Glutamatergic neuron (in vitro differentiated cells): ENCODE data around the gene PPM1E. TPM values are rescaled to one million over a fixed set of nuclear protein-coding genes. Genes with fewer than 3 reads are reported as not detected.
A peak's percentile ranks its signal among the peaks of the same experiment; 100 is the strongest.
"Not testable (repeated sequence)": the region's sequence is repeated elsewhere in the genome, so short reads cannot be mapped to it uniquely, and the experiment has no call there.

Experiments used
- DNase-seq: peaks from one replicate; pipeline ENCODE4 v3.0.0; 2022
- H3K27ac Mint-ChIP-seq: one replicate; pipeline ENCODE4 v1.8.0; 2020; ENCODE audit warnings: mild to moderate bottlenecking, mixed read lengths, inconsistent platforms; ENCODE audit not compliant: unreplicated experiment
- H3K27me3 Mint-ChIP-seq: one replicate; pipeline ENCODE4 v1.8.0; 2020; ENCODE audit warnings: mild to moderate bottlenecking, moderate library complexity, mixed read lengths, inconsistent platforms; ENCODE audit not compliant: unreplicated experiment
- H3K36me3 Mint-ChIP-seq: one replicate; pipeline ENCODE4 v1.8.0; 2020; ENCODE audit warnings: mild to moderate bottlenecking, mixed read lengths, inconsistent platforms; ENCODE audit not compliant: unreplicated experiment
- H3K4me1 Mint-ChIP-seq: one replicate; pipeline ENCODE4 v1.8.0; 2020; ENCODE audit warnings: mild to moderate bottlenecking, low read depth, mixed read lengths, inconsistent platforms; ENCODE audit not compliant: unreplicated experiment
- H3K4me3 Mint-ChIP-seq: one replicate; pipeline ENCODE4 v1.8.0; 2020; ENCODE audit warnings: mild to moderate bottlenecking, mixed read lengths, inconsistent platforms; ENCODE audit not compliant: unreplicated experiment
- H3K9me3 Mint-ChIP-seq: one replicate; pipeline ENCODE4 v1.8.0; 2020; ENCODE audit warnings: mild to moderate bottlenecking, moderate library complexity, mixed read lengths, inconsistent platforms; ENCODE audit not compliant: unreplicated experiment
- CTCF ChIP-seq: fragments of 200-600 bp; sonication (generic); IDR thresholded peaks from one replicate; pipeline ENCODE4 v1.5.0; 2021; ENCODE audit not compliant: partially characterized antibody, unreplicated experiment
- total RNA-seq: library from RNA; stranded (reverse); fragmentation: NEBNext Ultra II Directional; extraction: Animal tissue kit (Norgen Biotek cat#: 25700); gene quantifications from one replicate; pipeline ENCODE4 v1.2.1, GENCODE V29; 2021; ENCODE audit not compliant: unreplicated experiment

PPM1E gene
- total RNA-seq, 1 donor from 2014 or later = 52.5 TPM

GRCh38 chr17:58786586-58787295 lies 31.1 kb downstream of the PPM1E start:
- DNase-seq = no peak
- Mint-ChIP-seq H3K4me3 (no peak overlapping the region), H3K9me3 (no peaks in the 10 kb centered on the region), H3K27ac (peak overlapping the region; percentile 80), H3K27me3 (no peaks in the 10 kb centered on the region), H3K4me1 (peaks cover 4% of the 10 kb centered on the region), H3K36me3 (no peaks in the 10 kb centered on the region)
- TF ChIP-seq CTCF = peak; percentile 37

- no peaks in the 10 kb centered on the region for H3K9me3 Mint-ChIP-seq
- H3K4me1 Mint-ChIP-seq = peaks cover 4% of the 10 kb centered on the region
- TF ChIP-seq CTCF = no peak
- no peaks in the 10 kb centered on the region for H3K36me3 Mint-ChIP-seq
- no peaks in the 10 kb centered on the region for H3K27me3 Mint-ChIP-seq
- H3K4me3 Mint-ChIP-seq = no peak overlapping the region
- DNase-seq = no peak
- no peak overlapping the region for H3K27ac Mint-ChIP-seq
Observed at GRCh38 chr17:58788199-58788598, 32.5 kb downstream of the PPM1E start.

GRCh38 chr17:58789160-58789559 lies 33.5 kb downstream of the PPM1E start:
- no peaks in the 10 kb centered on the region for H3K27me3 Mint-ChIP-seq
- H3K4me3 Mint-ChIP-seq = no peak overlapping the region
- no peaks in the 10 kb centered on the region for H3K36me3 Mint-ChIP-seq
- no peaks in the 10 kb centered on the region for H3K9me3 Mint-ChIP-seq
- no peak for DNase-seq
- H3K4me1 Mint-ChIP-seq = peaks cover 4% of the 10 kb centered on the region
- no peak overlapping the region for H3K27ac Mint-ChIP-seq
- no peak for TF ChIP-seq CTCF

GRCh38 chr17:58789831-58790230 lies 34.2 kb downstream of the PPM1E start:
- H3K9me3 Mint-ChIP-seq = no peaks in the 10 kb centered on the region
- no peak overlapping the region for H3K27ac Mint-ChIP-seq
- H3K36me3 Mint-ChIP-seq = no peaks in the 10 kb centered on the region
- H3K4me3 Mint-ChIP-seq = no peak overlapping the region
- peaks cover 4% of the 10 kb centered on the region for H3K4me1 Mint-ChIP-seq
- no peak for TF ChIP-seq CTCF
- no peak for DNase-seq
- no peaks in the 10 kb centered on the region for H3K27me3 Mint-ChIP-seq

- H3K27me3 Mint-ChIP-seq, H3K4me1 Mint-ChIP-seq, H3K9me3 Mint-ChIP-seq, H3K4me3 Mint-ChIP-seq, H3K36me3 Mint-ChIP-seq, DNase-seq, H3K27ac Mint-ChIP-seq: not testable (repeated sequence)
Observed at GRCh38 chr17:58794508-58794907, 38.9 kb downstream of the PPM1E start.
